NT2/D1 (cell line): Measurements from ENCODE around the gene ASB14.
"Not testable (repeated sequence)": the region's sequence is repeated elsewhere in the genome, so short reads cannot be mapped to it uniquely, and the experiment has no call there.

Experiments
- SUZ12 ChIP-seq: IDR thresholded peaks from 2 replicates; pipeline ENCODE4 v1.6.1; 2011; ENCODE audit not compliant: insufficient read length, insufficient read depth; ENCODE audit errors: extremely low read depth
- ZNF274 ChIP-seq: IDR thresholded peaks from 2 replicates; pipeline ENCODE4 v1.6.1; 2011; ENCODE audit warnings: mild to moderate bottlenecking, low read depth, low read length

- not testable (repeated sequence) for TF ChIP-seq ZNF274, SUZ12
These were observed 11.0 kb upstream of the ASB14 start for GRCh38 chr3:57303520-57303919.
